GM10266 (cell line): ENCODE results near the gene GGACT.
"Not testable (repeated sequence)": the region's sequence is repeated elsewhere in the genome, so short reads cannot be mapped to it uniquely, and the experiment has no call there.

Experiments used
- DNase-seq: peaks from one replicate; pipeline ENCODE4 v3.0.0; 2012; ENCODE audit errors: extremely low spot score
- CTCF ChIP-seq: IDR thresholded peaks from 2 replicates; pipeline ENCODE4 v1.5.1; 2012; ENCODE audit warnings: mild to moderate bottlenecking, low read depth; ENCODE audit not compliant: control insufficient read depth, insufficient read depth; ENCODE audit errors: missing control alignments

The GGACT gene

DNA sequence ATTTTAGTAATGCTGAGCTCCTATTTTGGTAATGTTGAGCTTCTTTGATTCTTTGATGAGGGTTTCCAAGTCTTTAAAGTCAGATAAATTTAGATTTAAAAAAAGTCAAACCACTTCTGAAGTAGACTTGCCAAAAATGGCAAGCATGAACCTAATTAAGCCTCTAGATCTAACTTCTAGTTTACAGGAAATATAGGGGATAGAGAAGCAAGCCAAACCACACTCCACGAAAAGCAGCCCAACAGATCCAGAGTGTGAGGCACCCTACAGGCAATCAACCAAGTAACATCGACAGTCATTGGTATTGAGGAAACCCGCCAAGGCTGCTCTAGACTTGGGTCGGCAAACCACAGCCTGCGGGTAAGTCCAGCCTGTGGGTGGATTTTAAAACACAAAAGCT, 3.7 kb downstream of the GGACT start:
- no peak for TF ChIP-seq CTCF
- no peak for DNase-seq

- DNase-seq: no peak
- no peak for TF ChIP-seq CTCF
Observed at GRCh38 chr13:100581504-100581903, 7.1 kb downstream of the GGACT start.

DNA sequence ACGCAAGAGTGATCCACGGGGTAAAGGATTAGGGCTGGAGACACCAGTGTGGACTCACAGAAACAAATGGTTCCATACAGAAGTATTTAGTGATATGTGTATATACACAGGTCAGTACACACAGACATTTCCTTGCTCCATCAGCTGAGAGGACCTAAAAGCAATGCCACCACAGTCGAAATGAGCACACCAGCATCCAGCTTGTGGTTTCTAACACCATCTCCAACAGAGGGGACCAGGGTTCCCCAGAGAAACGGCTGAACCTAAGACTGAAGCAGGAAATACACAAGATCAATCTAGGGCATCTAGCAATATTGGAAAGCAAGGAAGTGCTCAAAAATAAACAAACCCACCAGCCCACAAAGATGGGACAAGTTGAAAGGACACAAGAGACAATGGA, 7.6 kb downstream of the GGACT start:
- no peak for TF ChIP-seq CTCF
- no peak for DNase-seq

GRCh38 chr13:100580045-100580444, 8.5 kb downstream of the GGACT start:
- DNase-seq: no peak

DNA sequence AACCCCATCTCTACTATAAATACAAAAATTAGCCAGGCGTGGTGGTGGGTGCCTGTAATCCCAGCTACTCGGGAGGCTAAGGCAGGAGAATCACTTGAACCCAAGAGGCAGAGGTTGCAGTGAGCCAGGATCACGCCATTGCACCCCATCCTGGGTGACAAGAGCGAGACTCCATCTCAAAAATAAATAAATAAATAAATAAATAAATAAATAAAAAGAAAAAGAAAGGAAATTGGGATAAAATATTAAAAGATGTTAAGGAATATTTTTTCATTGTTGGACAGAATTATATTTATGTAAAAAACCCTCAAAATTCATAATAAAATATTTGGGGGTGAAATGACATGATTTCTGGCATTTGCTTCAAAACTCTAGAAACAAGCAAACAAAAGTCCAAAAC, 11.3 kb downstream of the GGACT start:
- not testable (repeated sequence) for DNase-seq

More at GRCh38 chr13:100580045-100580444, 8.5 kb downstream of the GGACT start:
- TF ChIP-seq CTCF: no peak

DNA sequence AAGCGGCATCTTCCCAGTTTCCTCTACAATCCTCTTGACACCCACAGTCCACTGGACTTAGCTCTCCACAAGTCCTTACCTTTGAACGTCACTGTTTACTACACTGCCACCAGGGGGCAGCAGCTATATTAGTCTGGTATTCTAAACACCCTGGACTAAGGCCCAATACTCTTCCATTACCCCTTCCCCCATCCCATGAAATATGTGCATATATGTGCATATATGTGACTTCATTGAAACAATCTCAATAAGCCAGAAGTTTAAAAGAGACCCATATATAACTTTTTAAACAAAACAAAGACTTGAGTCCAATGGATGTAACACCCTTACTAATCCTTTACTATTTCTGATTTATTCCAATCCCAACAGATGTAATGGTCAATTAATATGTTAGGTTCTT, 15.5 kb downstream of the GGACT start:
- TF ChIP-seq CTCF: peak; percentile 79
- DNase-seq: peak; percentile 67

DNA sequence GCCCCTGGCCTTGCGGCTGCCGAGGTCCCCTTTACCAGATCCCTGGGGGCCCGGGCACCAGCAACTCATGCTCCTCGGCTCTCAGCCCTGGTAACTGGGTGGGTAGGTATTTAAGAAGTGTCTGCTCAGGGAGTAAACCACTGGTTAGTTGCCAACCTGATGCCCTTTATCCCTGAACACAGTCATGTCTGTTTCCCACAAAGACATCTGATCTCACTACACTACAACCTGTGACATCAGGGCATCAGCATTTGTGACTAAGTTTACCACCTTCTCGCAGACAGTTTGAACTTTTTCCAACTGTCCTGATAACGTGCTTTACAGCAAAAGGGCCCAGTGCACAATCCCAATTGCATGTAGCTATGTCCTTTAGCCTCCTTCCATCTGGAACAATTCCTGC, 22.0 kb downstream of the GGACT start:
- TF ChIP-seq CTCF: no peak
- no peak for DNase-seq

GRCh38 chr13:100565286-100565685, 23.3 kb downstream of the GGACT start:
- TF ChIP-seq CTCF: no peak
- no peak for DNase-seq
